ENCODE data around the gene NUMB. TPM values are rescaled to one million over a fixed set of nuclear protein-coding genes. Genes with fewer than 3 reads are reported as not detected.

NUMB gene
- total RNA-seq, 3 donors from 2014 or later (not counting 1 experiment from before 2014, with no cell fraction given) = 50.0 to 67.4 (median 56.3) TPM

- intact Hi-C loops (cut with micrococcal nuclease) = no loop called here
- Histone ChIP-seq H3K27ac (ENCODE audit: low read length) (no peak overlapping the region), H3K36me3 (ENCODE audit: control insufficient read depth, insufficient read depth, low read length) (peaks cover 3% of the 10 kb centered on the region), H3K9me3 (ENCODE audit: control insufficient read depth, insufficient read depth, low read length) (no peaks in the 10 kb centered on the region), H3K27me3 (ENCODE audit: control insufficient read depth, insufficient read depth, low read length) (no peaks in the 10 kb centered on the region), H3K4me1 (ENCODE audit: control insufficient read depth, insufficient read depth, low read length) (peaks cover 9% of the 10 kb centered on the region), H3K4me3 (ENCODE audit: low read length) (no peak overlapping the region)
- Mint-ChIP-seq H3K27me3 (ENCODE audit: low read depth in 2 of 2) (no peaks in the 10 kb centered on the region), H3K9me3 (no peaks in the 10 kb centered on the region), H3K27ac (peak overlapping the region; percentile 25 to 53), H3K36me3 (no peaks in the 10 kb centered on the region), H3K4me1 (peaks cover 27 to 32% of the 10 kb centered on the region in 2 donors), H3K4me3 (no peak overlapping the region)
- TF ChIP-seq CTCF (IDR thresholded peaks at IDR 0.05) = no peak
- peak in 1 of 2 donors; percentile 50 for DNase-seq
- WGBS (ENCODE audit: insufficient coverage) = 83% methylated on average over 1 of the region's 1 CpG
- ATAC-seq = peak in 2 of 3 donors; percentile 44 to 74
These were observed 132.6 kb downstream of the NUMB start for GRCh38 chr14:73325630-73326299.

GRCh38 chr14:73325063-73325462 is 133.3 kb downstream of the NUMB start:
- intact Hi-C loops (cut with micrococcal nuclease) = no loop called here
- Histone ChIP-seq H3K36me3 (ENCODE audit: control insufficient read depth, insufficient read depth, low read length) (peaks cover 3% of the 10 kb centered on the region), H3K9me3 (ENCODE audit: control insufficient read depth, insufficient read depth, low read length) (no peaks in the 10 kb centered on the region), H3K4me3 (ENCODE audit: low read length) (no peak overlapping the region), H3K4me1 (ENCODE audit: control insufficient read depth, insufficient read depth, low read length) (peaks cover 9% of the 10 kb centered on the region), H3K27me3 (ENCODE audit: control insufficient read depth, insufficient read depth, low read length) (no peaks in the 10 kb centered on the region), H3K27ac (ENCODE audit: low read length) (no peak overlapping the region)
- Mint-ChIP-seq H3K4me1 (peaks cover 27 to 32% of the 10 kb centered on the region in 2 donors), H3K4me3 (no peak overlapping the region), H3K36me3 (no peaks in the 10 kb centered on the region), H3K27me3 (ENCODE audit: low read depth in 2 of 2) (no peaks in the 10 kb centered on the region), H3K27ac (peak overlapping the region; percentile 25 to 53), H3K9me3 (no peaks in the 10 kb centered on the region)
- no peak for ATAC-seq
- DNase-seq = no peak
- WGBS (ENCODE audit: insufficient coverage) = no CpG with 5 or more reads among the region's 1 CpG
- TF ChIP-seq CTCF (IDR thresholded peaks at IDR 0.05) = no peak

GRCh38 chr14:73324533-73324932 is 133.8 kb downstream of the NUMB start:
- H3K4me3 ChIP-seq (ENCODE audit: low read length) = no peak overlapping the region
- no peaks in the 10 kb centered on the region for H3K27me3 ChIP-seq (ENCODE audit: control insufficient read depth, insufficient read depth, low read length)
- peaks cover 9% of the 10 kb centered on the region for H3K4me1 ChIP-seq (ENCODE audit: control insufficient read depth, insufficient read depth, low read length)
- no CpG with 5 or more reads among the region's 1 CpG for WGBS (ENCODE audit: insufficient coverage)
- Mint-ChIP-seq H3K9me3 (no peaks in the 10 kb centered on the region), H3K36me3 (no peaks in the 10 kb centered on the region), H3K4me1 (peaks cover 27 to 32% of the 10 kb centered on the region in 2 donors), H3K27me3 (ENCODE audit: low read depth in 2 of 2) (no peaks in the 10 kb centered on the region), H3K27ac (peak overlapping the region in 1 of 2 donors; percentile 40), H3K4me3 (no peak overlapping the region)
- H3K9me3 ChIP-seq (ENCODE audit: control insufficient read depth, insufficient read depth, low read length) = no peaks in the 10 kb centered on the region
- intact Hi-C loops (cut with micrococcal nuclease) = no loop called here
- H3K36me3 ChIP-seq (ENCODE audit: control insufficient read depth, insufficient read depth, low read length) = peaks cover 3% of the 10 kb centered on the region
- no peak for ATAC-seq
- TF ChIP-seq CTCF (IDR thresholded peaks at IDR 0.05) = no peak
- DNase-seq = no peak
- H3K27ac ChIP-seq (ENCODE audit: low read length) = no peak overlapping the region

All from natural killer cell (primary cell).